ENCODE results near the gene IGFBP5.

The IGFBP5 gene

DNA sequence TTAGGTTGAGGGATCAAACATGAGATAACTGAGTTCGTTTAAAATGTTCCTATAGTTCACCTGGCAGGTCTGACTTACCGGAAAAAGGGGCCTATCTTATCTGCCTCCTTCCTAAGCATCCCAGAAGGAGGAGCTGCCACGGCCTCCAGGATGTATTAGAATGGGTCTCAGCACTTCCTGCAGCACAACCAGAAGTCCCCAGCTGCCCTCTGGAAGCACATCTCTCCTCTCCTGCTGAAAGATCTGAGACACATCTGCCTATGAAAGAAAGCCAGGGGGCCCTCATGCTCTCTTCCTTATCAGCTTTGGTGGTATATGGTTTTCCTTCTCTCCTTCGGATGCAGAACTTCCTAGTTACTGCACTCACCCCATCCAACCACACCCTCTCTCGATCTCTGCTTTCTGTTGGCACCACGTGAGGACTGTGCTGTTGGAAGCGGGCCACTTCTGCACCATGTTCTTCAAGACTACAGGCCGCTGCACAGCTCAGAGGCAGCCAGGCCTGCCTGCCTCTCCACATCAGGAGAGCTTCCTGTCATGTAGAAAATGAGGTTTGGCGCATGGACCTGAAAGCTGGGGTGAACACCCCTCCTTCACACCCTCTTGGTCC lies 6.5 kb downstream of the IGFBP5 start:
- no peak for DNase-seq (ENCODE audit: low read depth)

DNA sequence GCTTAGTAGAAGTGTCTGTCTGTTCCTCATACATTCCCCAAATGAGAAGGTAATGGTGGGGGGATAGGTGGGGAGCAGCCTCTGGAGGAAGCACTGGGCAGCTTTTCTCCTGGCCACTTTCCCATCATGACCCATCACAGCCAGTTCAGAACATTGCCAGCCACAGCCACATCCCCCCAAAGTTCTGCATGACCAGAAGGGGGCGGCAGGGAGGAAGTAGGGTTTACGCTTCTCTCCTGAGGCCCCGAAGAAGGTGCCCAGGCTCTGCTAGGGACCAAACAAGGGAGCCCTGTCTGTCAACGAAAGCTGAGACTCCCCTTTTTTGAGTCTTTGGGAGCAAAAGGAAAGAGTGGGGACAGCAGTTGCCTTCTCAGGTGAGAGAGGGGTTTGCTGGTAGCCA lies 7.7 kb downstream of the IGFBP5 start:
- no peak for DNase-seq (ENCODE audit: low read depth)

DNA sequence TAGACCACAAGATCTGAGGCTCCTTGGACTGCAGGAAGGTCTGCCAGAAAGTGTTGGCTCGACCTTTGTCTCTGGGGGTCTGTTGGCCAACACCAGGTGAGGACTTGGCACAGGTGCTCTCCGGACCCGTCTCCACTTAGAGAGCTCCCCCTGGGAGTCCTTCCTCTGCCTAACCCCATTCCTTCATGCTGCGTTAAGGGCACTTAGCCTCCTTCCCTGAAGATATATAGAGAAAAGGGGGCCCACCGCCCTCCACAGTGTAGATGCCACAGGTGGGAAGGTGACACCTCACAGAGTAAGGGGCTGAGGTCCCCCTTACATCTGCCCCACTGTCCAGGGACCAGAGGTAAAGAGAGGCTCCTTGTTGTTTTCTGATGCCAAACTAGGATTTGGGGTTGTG lies 8.2 kb downstream of the IGFBP5 start:
- no peak for DNase-seq (ENCODE audit: low read depth)

DNA sequence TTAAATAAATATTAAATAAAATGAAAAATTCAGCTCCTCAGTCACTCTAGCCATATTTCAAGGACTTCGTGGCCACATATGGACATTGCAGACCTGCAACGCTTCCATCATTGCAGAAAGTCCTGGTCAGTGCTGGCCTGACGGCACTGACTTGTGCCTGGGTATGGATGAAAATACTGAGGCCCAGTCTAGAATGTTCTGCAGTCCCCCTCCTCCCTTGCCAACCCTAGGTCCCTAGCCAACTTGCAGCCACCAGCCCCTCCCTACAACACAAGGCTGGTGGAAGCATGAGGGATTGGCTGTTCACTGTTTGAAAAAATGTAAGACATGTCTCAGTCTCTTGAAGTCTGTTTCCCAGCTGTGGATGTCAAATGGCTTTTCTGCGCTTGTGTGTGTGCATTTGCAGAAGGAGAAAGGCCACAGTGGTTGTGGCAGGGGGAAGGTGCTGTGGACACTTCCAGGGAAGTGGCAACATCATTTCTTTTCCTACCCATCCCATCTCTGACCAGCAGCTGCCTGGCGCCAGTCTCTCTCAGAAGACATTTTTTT lies 9.9 kb downstream of the IGFBP5 start:
- no peak for DNase-seq (ENCODE audit: low read depth)

DNA sequence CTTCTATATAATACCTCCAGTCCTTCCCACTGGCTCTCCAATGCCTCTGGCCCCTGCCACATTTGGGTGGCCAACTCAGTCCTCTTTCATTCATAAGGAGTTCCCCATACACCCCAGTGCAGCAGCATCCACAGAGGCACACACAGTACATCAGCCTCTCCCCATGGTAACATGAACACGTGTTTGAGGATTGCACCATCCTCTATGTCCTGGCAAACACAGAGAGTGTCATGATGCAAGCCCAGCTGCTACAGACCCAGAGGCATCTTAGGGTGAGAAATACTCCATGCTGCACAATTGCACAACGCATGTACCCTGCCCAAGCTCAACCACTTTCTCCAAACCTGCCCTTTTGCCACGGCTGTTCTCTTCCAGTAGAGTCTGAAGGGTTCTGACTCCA lies 11.5 kb downstream of the IGFBP5 start:
- DNase-seq (ENCODE audit: low read depth), result peak; percentile 99

DNA sequence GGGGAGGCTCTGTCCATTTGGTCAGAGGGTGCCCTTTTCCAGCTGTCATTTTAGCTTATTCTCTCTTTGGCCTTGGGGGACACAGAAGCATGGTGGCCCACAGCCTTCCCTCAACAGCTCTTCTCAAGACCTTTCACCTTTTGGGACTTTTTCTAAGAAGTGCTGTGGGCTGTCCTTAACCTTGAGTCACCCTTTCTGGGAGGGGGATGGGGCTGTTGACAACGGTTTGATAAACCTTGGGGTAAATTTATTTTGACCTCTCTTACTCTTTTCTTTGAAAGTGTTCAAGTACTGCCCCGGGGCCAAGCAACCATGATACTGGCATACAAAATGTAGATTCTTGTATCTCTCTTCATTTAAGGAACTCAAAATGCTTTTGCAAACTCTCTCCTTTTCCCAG lies 13.7 kb downstream of the IGFBP5 start:
- DNase-seq (ENCODE audit: low read depth), result no peak

DNA sequence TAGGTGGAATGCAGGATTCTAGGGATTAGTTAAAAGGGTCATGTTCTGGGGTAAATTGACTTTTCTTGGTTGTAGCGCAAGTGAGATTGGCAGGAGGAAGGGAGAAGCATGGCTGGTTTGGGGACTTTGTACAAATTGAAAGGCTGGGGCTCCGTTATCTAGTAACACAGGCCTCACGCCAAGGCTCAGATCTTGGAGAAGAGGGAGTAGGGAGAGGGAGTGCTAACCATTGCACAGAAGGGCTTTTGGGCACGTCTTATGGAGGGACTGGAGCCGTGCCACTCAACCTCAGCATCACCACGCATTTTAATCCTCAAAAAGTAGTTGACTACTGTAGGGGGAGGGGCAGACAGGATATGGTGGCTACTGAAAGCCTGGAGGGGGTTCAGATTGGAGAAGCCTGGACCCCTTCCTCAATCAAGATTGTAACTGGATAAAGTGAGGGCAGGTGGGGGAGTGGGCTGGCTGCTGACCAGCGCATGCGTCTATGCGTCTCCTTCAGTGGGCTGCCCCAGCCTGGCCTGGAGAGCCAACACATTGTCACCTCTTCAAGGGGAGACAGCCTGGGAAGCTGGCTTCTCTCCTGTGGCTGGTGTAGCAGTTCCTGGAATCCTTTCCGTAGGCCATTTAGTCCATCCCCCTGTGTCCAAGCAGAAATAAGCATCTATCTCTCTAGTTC lies 14.3 kb downstream of the IGFBP5 start:
- DNase-seq (ENCODE audit: low read depth), result no peak

DNA sequence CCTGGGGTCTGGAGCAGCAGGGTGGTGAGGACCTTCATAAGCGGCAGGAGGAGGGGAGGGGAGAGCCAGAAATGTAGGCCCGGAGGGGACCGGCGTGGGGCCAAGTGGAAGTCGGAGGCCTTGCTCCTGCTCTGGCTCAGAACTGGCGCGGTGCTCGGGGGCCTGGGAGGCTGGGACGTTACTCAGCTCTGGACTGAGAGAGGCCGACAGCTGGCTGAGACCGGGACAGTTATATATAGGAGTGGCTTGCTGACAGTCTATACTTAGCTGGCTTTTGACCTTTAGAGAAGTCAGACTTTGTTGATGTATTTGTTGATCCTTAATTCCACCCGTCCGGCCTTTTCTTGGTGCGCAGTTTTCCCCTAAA lies 15.7 kb downstream of the IGFBP5 start:
- DNase-seq (ENCODE audit: low read depth), result no peak

DNA sequence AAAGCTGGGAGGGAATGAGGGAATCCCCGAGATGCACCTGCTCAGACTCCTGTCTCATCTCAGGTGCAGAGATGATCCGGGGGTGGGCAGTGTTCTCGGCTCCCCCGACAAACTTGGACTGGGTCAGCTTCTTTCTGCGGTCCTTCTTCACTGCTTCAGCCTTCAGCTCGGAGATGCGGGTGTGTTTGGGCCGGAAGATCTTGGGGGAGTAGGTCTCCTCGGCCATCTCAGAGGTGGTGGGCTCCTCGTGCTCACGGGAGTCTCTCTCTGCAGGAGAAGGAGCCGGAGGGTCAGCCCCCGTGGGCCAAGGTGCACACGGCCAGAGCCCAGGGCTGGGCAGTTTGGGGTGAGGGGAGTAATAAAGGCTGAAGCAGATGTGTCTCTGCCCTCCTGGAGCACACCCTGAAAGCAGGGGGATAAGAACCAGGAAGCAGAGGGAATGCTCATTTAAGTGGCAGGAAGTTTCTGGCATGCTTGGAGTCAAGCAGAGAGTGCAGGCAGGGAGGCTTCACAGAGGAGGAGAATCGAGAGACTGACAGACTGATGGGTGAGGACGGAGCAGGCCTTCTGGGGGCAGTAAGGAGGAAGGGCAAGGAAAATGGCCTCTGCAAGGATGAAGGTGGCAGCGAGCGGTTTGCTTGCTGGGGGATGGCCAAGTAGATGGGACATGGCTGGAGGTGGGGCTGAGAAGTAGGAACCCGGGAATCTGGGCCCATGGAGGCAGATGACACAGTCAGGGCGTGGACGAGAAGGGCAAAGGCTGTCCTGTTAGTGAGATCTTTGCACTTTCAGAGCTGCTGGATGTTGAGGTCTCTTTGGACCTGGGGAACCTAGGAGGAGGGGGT lies 16.3 kb downstream of the IGFBP5 start:
- DNase-seq (ENCODE audit: low read depth), result no peak

DNA sequence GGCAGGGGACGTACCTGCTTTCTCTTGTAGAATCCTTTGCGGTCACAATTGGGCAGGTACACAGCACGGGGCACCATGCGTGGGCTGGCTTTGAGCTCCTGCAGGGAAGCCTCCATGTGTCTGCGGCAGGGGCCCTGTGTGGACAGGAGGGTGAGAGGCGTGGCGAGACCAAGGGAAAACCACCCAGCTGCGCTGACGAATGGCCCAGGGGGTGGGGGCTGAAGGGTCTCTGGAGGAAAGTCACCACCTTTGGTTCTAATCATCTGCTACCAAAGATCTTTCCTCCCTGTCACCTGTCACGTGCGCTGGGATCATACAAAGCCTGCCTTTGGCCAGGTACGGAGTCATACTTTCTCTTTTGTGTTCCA lies 17.3 kb downstream of the IGFBP5 start:
- DNase-seq (ENCODE audit: low read depth), result no peak

DNA sequence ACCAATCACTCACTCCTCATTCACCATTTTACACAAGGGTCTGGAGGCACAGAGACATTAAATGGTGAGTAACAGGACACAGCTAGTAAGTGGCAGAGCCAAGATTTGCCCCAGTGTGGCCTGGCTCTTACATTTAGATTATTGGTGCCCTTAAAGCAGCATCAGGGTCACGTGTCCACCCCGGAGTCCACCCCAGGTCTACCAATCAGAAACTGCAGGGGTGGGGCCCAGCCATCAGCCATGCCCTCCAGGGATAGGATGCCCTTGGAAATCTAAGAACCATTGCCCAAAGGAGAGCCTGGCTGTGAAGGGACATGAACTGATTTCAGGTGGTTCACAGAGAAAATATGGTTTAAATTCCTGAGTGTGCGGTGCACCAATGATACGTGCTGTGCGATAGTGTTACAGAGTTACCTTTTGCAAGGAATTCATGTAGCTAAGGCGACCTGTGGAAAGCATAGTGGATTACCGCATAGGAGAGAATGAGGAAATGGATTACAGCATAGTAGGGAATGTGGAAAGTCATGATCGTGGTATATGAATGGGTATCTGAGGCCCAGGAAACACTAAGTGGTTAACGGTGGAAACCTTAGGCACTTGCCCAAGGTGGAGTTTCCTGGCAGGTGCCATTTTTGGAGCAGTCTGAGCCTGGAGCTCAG lies 17.8 kb downstream of the IGFBP5 start:
- no peak for DNase-seq (ENCODE audit: low read depth)

DNA sequence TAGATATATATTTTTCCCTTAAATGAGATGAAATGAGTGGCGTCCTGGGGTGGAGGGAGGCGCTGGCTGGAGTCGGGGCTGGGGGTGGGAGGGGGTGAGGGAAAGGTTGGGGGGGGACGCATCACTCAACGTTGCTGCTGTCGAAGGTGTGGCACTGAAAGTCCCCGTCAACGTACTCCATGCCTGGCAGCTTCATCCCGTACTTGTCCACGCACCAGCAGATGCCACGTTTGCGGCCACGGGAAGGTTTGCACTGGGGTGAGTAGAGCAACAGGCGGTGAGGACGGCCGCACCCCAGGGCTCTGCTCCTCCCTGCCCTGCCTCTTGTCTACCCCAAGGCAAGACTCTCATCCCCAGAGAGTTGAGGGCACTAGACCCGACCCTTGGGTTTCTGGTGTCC lies 18.7 kb downstream of the IGFBP5 start:
- no peak for DNase-seq (ENCODE audit: low read depth)

DNA sequence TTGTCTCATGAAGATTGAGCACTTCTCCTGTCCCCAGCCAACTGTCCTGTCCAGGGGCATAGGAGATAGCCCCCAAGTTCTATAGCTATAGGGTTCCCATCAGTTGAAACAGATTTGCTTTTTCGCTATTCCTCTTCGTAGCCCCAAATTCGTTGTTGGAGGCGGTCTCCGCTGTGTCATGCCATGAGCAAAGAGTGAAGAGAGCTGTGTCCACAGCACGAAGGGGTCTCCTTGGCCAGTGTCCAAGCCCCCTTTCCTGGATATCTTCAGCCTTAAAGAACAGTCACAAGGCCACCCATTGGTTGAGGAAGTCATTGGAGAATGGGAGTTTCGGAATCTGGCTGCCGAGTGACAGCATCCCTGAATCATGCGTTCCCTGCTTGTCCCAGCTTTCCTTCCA lies 21.0 kb downstream of the IGFBP5 start:
- no peak for DNase-seq (ENCODE audit: low read depth)

DNA sequence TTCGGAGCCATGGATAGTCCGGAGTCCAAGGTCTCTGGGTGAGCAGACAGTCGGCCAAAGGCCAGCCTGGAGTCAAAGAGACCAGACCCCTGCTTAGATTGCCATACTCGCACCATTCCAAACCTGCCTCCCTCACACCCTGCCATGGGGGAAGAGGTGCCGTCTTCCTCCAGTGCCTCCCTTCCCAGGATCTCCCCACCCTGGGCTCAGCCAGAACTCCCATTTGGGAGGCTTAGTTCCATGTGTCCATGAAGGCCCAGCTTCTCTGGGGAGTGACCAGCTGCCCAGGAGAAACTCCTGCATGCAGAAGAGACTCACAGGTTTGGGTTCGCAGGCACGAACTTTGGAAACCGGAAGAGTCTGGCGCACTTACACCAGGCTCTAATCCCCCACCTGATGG lies 21.7 kb downstream of the IGFBP5 start:
- DNase-seq (ENCODE audit: low read depth), result no peak

DNA sequence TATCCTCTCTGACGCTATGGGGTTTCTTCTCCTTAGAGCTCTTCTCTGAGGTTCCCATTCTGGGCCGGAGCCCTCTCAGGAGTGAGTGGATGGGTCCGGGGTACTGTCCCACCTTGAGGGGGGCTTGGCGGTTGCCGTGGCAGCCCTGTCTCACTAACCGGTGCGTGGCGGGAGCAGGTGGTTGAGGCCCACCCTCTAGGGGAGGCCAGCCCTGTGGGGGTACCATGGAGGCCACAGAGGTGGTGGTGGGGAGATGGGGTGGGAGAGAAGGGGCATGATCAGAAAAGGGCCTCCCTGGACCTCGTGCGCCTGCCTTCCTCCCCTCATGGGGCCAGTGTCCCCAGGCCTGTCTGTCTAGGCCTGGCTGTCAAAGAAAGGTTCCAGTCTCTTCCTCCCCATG lies 22.3 kb downstream of the IGFBP5 start:
- DNase-seq (ENCODE audit: low read depth), result no peak

DNA sequence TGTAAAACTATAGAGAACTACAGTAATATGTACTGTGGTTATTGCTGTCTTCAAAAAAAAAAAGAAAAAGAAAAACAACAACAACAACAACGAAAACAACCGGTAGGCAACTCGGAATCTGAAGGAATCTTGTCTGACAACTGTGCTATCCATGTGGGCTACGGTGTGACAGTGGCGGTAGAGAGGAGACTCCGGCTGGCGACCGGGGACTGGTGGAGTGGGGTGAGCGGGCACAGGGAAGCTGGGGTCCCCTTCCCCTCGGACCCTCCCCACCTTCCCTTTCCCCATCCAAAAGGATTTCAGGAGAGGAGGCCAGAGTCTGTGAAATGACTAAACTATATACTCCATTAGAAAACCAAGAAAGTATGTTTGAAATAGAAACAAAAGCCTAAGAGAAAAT lies 22.9 kb downstream of the IGFBP5 start:
- no peak for DNase-seq (ENCODE audit: low read depth)

DNA sequence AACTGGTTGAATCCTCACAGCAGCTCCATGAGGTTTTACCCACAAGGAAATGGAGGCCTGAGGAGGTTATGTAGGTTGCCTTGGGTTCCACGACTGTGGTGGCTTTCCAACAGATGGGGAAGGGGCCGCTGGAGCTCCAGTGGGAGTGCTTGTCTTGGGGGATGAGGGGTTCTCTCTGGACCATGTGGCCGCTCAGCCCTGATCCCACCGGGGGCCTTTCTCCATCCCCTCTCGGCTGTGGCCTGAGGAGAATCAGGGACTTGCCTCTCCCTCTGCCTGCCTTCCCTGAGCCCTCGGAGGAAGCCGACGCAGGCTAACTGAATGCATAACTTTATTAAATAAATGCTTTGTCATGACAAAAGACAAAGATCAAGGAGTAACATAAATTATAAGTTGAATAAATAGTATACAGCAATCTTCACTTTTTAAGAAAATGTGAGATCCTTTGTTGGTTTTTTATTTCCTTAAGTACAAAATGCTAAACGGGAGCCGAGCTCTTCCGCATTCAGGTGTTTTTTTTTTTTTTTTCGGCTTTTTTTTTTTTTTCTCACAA lies 23.5 kb downstream of the IGFBP5 start:
- no peak for DNase-seq (ENCODE audit: low read depth)

DNA sequence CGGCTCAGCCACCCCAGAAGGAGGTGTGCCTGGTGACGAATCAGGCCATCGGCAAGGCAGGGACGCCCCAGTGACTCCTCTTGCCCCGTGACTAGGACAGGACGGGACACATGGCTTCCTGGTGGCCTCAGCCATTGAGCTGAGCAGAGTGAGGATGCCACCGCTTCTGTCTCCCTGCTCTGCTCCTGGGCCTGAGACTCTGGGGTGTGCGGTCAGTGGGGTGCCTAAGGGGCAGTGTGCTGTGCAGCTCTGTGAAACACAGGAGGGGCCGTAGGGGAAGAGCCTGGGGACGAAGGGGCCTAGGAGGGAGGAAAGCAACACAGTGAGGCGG lies 24.3 kb downstream of the IGFBP5 start:
- DNase-seq (ENCODE audit: low read depth), result no peak

DNA sequence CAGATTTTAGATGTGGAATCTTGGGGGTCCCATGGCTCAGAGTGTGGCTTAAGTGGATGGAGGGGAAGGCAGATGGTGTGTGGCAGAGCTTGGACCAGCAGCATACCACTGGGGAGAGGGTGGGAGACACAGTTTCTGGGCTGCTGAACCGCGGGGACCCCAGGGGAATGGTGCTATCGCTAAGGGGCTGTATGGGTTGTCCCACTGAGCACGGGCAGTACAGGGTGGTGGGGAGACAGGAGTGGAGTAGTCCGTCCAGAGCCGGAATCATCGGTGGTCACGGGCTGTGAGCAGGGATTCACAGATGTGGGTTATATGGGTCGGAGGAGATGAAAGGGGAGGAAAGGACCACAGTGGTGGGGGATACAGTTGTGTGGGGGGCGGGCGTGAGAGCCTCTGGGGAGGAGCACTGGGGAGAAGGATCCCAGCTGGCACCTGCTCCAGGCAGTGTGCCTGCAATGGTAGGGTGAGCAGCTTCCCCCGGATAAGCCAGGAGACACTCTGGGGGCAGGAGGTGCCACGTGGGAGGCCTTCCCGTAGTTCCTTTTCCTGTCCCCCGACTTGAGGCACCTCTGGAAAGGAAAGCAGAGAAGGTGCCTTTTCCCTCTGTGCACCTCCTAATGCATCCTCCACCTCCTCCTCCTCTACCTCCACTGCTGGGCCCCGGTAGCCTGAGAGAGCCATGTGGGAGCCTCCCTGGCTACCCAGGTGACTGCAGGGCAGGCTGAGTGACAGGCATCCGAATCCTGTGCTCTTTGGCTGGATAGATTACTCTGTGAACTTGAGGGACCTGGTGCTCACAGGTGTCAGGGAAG lies 24.9 kb downstream of the IGFBP5 start:
- DNase-seq (ENCODE audit: low read depth), result no peak

DNA sequence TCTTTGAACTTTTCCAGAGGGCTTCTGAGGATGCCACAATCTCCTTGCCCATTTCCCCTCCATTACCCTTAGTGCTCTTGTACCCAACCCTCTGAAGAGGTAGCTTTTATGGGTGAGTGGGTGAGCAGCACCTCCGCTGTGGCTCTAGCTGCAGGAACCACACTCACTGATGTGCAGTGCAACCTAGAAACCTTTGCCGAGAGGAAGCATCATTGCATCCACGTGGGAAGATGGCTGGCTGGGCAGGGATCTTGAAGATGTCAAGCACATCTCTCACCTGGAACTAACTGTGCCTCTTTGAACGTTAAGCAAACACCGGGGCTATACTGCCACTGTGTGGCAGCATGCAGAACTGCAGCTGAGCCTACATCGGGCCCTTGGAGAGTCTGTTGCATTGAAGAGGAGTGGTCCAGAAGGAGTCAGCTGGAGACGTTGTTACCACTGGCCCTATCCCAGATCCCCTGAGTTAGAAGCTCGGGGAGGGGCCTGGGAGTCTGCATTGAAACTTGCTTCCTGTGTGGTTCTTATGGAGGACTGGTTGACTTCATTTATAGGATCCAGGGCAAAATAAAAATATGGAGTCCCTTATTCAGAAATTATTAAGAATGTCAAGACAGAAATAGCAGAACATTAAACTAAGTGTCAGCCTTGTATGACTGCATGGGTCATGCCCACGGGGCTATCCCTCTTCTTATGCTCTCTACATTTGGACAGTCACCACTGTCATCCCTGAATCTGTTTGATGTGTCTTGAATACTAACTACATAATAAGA lies 28.7 kb downstream of the IGFBP5 start:
- peak; percentile 57 for DNase-seq (ENCODE audit: low read depth)

DNA sequence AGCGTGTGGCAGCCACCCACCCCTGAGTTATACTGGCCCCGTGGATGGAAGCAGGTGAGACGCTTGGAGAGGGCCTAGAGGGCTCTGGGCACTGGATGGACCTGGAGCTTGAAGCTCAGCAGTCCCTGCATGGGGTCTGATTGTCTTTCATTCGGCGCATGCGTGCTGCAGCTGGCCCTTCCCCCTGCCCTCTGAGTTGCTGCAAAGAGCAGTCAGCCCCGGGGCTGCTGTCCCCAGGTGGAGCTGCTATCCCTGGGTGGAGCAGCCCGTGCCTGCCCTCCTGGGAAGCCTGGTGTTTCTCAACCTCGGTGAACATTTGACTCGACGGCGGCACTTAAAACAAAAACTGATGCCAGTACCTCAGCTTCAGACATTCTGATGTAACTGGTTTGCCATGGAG lies 29.6 kb downstream of the IGFBP5 start:
- DNase-seq (ENCODE audit: low read depth), result no peak
